NCI-H82 treated with DMSO at 0.1 percent for 48 hours (cell line): ENCODE results near the gene AGBL1.

Source experiments
- DNase-seq: peaks from one replicate; lab custom pipeline; 2025; ENCODE audit not compliant: unreplicated experiment; lab: John Stamatoyannopoulos, UW

The AGBL1 gene

DNA sequence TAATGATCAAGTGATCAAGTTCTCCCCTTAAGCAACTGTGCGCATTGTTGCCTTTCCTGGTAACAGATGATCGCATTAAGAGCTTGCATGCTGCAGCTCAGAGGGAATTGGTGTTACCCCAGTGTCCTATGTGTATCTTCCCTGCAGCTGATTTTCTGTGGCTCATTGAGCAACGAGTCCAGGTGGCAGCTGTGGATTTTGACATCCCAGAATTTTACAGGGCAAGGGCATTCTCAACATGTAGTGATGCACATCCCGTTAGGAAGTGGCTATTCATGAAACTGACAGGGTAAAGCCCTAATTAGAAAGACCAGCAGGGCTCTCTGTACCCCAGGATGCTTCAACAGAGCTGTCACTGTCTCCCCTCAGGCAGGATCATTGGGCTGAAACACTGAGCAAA is 232.8 kb downstream of the AGBL1 start:
- DNase-seq: no peak

DNA sequence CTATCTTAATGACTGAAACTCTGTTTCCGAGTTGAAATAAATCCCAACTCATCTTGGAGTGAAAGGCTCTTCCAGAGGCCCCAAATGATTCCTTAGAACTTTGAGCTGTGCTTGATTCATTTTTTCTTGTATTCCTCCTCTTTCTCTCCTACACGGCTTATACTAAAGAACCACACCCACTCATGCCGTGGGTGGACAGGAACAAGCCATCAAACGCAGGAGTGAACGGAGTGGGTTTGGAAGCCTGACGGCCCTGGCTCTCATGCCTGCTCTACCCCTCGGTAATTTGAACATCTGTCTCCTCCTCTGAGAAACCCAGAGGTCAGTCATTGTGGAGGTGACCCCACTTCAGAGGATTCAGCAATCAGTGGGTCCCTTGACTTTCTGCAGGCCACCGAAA is 236.5 kb downstream of the AGBL1 start:
- no peak for DNase-seq

DNA sequence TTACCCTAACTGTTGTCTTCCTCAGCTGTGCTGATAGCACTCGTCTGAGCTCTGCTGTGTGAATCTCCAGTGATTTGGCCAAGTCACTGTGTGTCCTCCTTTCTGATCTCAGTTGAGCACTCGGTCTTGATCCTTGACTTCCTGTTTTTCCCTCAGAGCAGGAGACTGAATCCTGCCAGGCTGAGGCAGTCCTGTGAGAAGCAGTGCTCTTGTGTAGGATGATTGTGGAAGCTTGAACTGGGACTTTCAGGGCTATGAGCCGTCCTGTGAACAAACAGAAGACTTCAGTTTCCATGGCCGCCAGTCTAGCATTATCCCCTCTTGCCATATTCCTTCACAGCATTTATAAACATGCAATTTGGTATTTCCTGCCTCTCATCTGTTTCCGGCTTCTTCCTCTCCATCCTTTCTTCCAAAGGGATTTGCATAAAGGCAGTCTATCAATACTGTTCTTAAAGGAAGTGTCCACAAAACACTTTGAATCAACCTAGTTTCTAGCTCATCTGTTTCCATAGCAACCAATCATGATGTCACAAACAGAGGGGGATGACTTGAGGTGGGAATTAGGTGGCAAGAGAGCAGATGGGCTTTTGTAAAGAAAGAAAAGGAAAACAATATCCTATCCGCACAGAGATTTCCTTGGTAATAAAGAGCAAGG is 237.2 kb downstream of the AGBL1 start:
- no peak for DNase-seq

DNA sequence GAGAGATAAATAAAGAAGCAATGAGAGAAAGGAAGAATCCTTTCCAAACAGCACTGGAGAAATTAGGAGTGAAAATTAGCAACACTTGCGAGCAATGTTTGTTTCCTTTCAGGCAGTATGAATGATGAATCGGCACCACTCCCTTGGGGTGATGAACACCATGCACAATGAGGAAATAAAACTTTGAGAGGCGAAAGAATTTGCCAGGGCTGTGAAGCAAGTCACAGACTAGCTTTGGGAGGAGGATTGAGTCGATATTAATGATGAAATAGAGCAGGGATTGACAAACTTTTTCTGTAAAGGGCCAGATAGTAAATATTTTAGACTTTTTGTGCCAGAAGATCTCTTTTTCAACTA is 237.7 kb downstream of the AGBL1 start:
- no peak for DNase-seq

DNA sequence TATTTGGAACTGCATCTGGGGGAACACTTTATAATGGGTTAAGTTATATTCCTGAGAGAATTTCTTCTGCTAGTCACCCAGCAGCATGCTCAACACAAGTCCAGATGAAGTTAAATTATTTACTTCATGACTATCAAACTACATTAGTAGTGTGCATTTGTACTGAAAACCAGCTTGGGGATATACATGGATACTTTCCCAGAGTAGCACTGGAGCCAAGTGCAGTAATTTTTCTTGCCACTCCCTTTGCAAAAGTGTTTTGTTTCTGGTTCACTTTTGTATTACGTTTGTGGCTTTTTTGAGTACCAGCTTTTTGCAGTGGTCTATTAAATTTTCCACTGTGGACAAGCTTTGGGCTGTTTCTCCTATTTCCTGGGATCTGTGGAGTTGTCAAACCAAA is 243.0 kb downstream of the AGBL1 start:
- DNase-seq: no peak

DNA sequence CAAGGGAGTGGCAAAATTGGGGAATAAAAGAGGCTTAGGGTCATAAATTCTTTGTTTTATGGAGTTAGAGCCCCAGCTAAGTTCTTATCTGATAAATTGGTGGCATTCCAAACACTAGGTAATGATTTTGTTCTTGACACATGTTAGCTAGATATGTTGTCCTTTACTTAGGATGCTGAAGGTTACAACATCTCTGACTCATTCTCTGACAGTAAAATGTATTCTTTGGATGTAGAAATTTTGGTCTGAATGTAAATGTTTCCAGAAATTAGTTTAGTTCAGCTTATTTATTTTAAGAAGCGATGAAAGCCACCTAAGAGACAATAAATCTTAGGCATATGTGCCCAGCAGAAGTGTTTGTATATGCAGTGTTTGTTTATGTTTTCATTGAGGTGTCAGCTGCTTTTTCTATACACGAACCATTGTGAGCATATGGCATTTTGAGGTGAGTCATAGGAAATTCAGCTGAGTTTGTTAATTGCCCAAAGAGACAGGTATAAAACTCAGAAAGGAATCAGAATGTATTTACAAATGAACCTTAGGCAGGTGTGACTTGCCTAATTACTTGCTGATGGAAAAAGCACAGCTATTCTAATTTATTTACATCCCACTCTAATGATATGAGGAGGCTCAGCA is 247.7 kb downstream of the AGBL1 start:
- no peak for DNase-seq

DNA sequence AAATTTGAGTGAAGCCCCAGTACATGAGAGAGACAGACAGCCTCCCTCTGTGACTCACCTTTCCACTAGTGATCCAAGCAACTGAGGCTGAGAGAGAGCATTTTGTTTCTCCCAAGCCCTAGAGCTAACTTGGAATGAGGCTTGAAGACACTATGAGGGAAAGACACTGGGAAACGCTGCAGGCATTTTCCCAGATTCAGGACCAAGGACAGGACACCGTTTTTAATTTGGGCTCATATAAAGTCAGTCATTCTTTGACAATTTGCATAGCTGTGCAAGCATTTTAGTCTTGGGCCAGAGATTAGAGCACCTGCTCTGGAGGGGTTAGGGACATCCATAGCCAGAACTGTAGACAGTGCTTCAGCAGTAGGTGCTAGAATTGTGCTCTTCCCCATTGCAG is 249.0 kb downstream of the AGBL1 start:
- no peak for DNase-seq

DNA sequence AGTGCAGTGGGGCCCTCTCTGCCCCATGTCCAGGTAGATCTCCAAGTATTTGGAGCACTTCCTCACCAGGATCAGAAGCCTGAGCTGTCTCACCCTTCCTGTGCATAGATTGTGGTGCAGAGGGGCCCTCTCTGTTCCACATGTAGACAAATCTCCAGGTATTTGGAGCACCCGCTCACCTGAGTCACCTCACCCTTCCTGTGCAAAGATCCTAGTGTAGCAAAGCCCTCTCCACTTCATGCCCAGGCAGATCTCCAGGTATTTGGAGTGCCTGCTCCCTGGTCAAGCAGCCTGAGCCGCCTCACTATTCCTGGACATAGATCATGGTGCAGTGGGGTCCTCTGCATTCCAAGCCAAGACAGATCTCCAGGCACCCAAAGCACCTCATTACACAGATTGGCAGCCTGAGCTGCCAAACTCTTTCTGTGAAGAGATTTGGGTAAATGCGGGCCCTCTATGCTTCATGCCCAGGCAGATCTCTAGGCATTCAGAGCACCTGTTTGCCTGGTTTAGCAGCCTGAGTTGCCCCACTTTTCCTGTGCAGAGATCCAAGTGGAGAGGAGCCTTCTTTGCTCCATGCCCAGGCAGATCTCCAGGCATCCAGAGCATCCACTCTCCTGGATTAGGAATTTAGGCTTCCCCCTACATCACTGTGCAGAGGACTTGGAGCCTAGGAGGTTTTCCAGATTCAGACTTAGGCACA is 249.8 kb downstream of the AGBL1 start:
- no peak for DNase-seq

DNA sequence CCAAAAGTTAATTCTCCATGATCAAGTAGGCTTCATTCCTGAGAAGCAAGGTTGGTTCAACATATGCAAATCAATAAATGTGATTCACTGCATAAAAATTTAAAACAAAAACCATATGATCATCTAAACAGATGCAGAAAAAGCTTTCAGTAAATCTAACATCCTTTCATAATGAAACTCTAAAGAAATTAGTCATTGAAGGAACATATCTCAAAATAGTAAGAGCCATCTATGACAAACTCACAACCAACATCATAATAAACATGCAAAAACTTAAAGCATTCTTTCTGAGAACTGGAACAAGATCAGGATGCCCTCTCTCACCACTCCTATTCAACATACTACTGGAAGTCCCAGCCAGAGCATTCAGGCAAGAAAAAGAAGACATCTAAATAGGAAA is 254.1 kb downstream of the AGBL1 start:
- no peak for DNase-seq

DNA sequence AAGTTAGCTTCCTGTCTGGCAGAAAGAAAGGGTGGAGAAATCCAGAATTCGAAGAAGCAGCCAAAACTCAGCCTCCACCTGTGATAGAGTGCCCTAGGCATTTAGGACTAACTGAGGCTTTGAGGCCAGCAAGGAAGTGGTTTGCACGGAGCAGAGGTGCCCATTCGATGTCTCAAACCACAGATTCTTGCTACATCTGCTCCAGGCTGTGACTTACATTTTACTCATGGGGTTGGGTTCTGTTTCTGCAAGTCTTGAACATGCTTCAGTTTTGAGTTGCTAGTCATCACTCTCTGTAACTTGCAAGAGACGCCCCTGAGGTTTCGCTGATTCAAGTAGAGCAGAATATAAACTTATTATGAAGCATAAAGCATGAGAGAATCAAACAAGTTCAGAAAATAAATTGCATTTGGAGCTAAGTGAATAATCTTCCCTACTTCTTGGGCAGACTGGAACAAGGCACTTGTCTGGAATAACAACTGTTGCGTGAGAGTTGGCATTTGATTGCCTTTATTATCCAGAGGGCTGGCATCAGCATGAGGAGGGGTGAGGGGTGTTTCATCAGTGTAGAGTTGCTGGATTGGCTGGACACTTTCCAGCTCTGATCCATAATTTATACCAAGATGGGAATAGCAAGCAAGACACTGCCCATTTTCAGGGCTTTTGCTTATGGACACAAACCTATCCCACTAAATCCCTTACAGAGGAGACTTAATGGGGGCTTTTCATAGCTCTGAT is 256.5 kb downstream of the AGBL1 start:
- DNase-seq: no peak

DNA sequence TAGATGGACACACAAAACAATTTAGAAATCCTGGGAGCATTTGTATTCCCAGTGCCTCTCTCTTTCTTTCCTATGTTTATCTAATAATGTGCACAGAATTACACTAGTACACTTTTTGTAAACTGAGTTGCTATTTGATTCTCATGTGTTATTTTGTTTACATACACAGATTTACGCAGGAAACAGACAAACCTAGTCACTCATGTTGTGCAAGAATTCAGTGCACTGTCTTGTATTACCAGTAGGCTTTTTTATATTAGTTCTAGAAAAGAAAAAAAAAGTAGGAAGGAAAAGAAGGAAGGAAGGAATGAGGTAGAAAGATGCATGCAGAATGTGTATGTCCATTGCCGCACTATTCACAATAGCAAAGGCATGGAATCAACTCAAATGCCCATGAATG is 257.4 kb downstream of the AGBL1 start:
- no peak for DNase-seq

DNA sequence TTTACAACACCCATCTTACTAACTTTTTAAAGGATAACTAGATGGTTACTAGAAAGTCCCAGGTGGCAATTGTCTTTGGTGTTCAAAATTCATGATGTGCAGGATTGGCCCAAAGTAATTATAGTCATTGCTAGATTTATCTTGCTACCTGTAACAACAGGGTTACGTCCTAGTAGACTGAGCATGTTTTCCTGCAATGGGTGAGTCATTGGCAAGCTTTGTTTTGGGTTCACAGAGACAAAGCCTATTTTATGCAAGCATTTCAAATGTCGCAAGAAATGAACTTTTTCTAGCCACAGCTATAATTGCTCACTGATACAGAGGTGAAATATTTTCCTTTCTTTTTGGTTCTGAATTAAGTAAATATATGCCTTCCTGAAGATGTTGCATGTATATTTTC is 267.6 kb downstream of the AGBL1 start:
- DNase-seq: no peak

DNA sequence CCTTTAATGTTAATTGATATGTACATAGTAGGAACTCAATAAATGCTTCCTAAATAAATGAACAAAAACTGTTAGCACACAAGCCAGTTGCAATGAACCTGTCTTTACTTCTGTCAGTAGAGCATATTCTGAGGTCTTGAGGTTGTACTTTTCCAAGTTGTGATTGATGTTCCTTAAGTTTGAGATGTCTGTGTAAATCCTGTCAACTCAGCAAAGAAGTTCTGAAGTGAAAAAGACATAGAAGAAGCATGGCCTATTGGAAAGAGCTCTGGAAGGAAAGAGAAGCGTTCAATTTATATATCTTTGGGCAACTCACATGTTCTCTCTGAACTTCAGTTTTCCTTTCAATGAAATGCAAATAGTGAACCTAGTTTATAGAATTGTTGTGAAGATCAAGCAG is 269.9 kb downstream of the AGBL1 start:
- no peak for DNase-seq

DNA sequence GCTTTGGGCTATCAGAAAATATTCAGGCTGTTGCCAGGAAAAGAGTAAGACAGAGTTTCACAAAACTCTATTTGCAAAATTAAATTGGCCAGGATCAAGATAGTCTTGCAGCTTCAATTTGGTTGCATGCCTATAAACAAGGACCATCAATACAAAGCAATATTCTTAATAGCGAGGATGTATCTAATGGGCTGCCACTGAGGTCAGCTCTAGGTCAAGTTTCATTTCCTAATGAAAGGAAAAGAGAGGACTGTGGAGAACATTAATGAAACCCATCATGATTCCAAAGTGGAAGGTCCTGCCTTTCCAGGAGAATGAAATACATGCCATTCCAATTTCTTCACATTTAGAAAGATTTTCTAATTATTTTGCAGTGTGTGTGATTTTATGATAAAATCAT is 273.5 kb downstream of the AGBL1 start:
- DNase-seq: no peak

DNA sequence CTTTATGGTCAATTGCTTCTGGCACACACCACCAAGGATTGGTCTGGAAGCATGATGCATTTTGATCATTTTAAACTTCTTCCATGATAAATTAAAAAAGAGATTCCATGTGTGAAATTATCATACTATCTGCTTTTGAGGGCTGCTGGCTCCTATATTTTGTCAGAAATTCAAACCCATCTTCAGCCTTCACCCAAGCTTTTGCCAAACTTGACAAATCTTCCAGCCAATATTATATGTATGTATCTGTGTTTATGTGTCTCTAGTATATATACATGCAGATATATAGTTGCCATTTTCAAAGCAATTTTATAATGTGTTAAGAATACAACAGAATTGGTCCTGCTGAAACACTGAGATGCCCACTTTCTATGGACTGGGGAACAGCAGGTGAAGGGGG is 275.7 kb downstream of the AGBL1 start:
- DNase-seq: no peak

DNA sequence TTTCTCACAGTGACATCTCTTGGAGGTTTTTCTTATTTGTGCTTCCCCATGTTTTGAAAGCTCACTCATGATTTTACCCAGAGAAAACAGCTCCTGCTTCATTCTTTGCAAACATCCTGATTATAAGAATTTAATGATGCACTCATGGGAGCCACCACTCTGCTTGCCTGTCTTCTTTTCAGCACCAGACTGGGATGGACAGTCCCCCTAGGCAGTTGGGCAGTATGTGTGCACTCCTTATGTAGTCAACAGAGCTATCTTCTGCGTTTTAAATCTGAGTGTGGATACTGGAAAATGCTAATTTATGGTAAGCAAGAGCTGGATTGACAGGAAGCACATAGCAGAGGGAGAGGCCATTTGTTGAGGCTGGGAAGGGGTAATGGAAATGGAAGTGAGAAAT is 276.1 kb downstream of the AGBL1 start:
- no peak for DNase-seq

DNA sequence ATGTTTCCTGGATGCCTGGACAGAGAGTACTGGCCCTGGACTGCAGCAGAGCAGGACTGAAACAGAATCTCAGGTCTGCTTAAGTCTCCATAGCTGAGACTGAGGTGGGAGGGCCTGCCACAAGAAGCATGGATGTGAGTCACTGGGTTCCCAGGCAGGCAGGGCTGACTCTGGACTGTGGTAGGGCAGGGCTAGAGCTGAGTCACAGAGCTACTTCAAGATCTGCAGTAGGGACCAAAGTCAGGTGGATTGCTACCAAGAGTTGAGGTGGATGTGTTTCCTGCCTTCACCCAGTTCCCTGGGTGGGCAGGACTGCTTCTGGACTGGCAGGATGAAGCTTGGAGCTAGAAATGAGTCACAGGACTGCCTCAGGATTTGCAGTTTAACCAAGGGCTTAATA is 282.9 kb downstream of the AGBL1 start:
- no peak for DNase-seq

DNA sequence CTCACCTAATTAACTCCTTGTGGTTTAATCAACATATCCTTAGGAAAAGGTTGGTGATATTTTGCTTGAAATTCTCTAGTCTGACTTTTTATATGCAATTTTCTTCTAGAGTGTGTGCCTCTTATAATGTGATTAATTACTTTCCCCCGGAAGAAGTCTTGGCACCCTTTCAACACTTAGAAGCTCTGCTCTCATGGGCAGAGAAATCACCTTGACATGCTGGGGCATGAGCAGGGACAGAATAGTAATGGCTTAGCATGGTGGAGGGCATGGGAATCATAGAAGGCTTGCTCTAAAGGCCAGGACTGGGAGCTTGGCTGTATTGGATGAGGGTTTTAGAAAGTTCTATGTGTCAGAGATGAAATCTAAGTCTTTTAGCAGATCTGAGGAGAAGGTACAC is 293.5 kb downstream of the AGBL1 start:
- no peak for DNase-seq

DNA sequence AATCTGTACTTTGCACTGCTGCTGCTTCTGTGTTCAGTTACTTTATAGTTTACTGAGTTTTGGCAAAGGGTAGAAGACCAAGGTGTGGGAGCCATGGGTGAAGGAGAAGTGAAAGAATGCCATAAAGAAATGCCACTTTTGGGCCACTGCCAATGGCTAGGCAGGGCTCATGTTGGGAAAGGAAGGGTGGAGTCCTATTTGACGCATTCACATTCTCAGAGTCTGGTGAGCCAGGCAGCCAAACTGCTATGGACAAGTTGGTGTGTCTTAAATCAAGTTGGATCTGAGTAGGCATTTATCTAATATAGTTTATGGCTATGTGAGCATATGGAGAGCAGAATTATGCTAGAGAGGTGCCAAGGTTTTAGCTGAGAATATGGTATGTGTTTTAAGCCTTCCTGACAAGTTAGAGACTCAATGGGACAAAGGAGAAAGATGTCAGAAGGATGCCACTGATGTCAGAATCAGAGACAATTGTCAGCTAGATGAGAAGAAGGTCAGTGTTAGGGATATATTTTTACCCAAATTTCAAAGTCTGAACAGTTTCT is 296.1 kb downstream of the AGBL1 start:
- no peak for DNase-seq

DNA sequence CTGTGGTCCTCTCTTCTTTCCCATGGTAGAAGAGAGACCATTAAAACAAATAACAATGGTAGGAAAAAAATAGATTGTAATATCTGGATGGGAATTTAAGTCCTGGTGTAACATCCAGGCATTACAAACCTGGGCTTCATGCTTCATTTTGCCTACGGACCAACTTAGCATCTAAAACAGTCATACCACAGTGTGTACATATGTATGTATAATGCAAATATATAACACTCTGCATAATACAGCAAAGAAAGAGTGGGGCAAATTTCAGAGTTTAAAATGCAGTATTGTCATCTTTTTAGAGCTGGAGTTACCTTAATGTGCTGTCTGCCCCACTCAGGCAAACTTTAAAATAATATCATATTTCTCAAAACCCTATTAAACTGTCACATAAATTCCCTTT is 298.2 kb downstream of the AGBL1 start:
- no peak for DNase-seq

DNA sequence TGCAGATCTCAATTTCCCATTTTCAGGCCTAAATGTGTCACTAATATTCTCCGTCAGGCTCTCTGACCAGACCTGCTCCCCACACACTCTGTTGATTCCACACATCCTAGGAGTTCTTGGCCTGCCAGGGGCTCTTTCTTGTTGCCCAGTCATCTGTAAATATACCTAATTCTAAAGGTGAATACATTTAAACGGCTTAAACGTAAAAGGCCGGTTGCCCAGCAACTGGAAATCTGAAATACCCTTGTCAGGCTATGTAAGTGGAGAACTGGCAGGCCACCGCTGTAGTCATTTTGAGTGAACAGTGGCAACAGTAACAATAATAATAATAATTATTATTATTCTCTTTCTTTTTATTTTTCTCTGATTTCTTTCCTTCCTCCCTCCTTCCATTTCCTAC is 302.7 kb downstream of the AGBL1 start:
- DNase-seq: no peak

DNA sequence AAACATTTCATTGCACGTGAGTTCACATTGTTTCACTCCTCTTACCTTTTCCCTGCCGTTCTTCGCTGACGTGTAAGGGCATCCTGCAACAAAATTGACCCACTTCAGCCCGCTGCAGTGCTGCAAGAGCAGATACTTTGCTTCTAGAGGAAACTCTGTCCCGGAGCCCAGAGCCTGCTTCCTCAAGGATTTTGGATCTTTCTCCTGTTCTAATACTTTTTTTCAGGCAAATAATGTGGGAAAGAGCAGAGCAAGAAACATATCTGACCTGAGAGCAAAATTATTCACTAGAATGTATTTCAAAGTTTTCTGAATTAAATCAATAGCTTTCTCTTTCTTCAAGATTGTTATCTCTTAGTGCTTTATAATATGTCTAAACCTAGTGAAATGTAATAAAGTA is 303.9 kb downstream of the AGBL1 start:
- no peak for DNase-seq
